RCC 7860 (cell line): Measurements from ENCODE around the gene DEFB123.
"Not testable (repeated sequence)": the region's sequence is repeated elsewhere in the genome, so short reads cannot be mapped to it uniquely, and the experiment has no call there.

ENCODE experiments used
- DNase-seq: peaks from one replicate; pipeline ENCODE4 v3.0.0-alpha.2; 2015; ENCODE audit warnings: low spot score
- FAIRE-seq: peaks from 2 replicates; lab custom pipeline; 2012; peaks lifted over from hg19 to GRCh38; lab: Jason Lieb, UNC

DEFB123 gene

GRCh38 chr20:31440012-31440659 is at the start of gene DEFB123:
TSS of gene DEFB123 (plus strand) at chr20:31440632. CDS start at chr20:31440699, 67 bp downstream.
- no peak for FAIRE-seq

GRCh38 chr20:31392836-31393235 is 47.6 kb upstream of the DEFB123 start:
- DNase-seq (no peak), FAIRE-seq (no peak)

More at GRCh38 chr20:31440012-31440659, at the start of gene DEFB123:
- DNase-seq: no peak

- FAIRE-seq: no peak
These were observed 45.5 kb upstream of the DEFB123 start for GRCh38 chr20:31394900-31395299.

GRCh38 chr20:31403886-31404285 is 36.5 kb upstream of the DEFB123 start:
- no peak for FAIRE-seq
- no peak for DNase-seq

More at GRCh38 chr20:31394900-31395299, 45.5 kb upstream of the DEFB123 start:
- DNase-seq: no peak

- FAIRE-seq (no peak), DNase-seq (peak; percentile 32)
These were observed 34.3 kb upstream of the DEFB123 start, which contains the start of gene DEFB121 for GRCh38 chr20:31406115-31406514. TSS of gene DEFB121 (minus strand) at chr20:31406215. CDS start at chr20:31406152, 63 bp downstream.

GRCh38 chr20:31410011-31410410 is 30.4 kb upstream of the DEFB123 start:
- no peak for DNase-seq
- no peak for FAIRE-seq

- DNase-seq (no peak), FAIRE-seq (no peak)
These were observed 26.1 kb upstream of the DEFB123 start for GRCh38 chr20:31414381-31414780.

GRCh38 chr20:31415653-31416052 is 24.8 kb upstream of the DEFB123 start:
- FAIRE-seq (no peak), DNase-seq (no peak)

GRCh38 chr20:31418307-31418706 is 22.1 kb upstream of the DEFB123 start:
- DNase-seq (no peak), FAIRE-seq (no peak)

- FAIRE-seq (no peak), DNase-seq (no peak)
These were observed 14.6 kb upstream of the DEFB123 start for GRCh38 chr20:31425797-31426196.

GRCh38 chr20:31426891-31427551 is 13.4 kb upstream of the DEFB123 start:
- not testable (repeated sequence) for FAIRE-seq, DNase-seq

GRCh38 chr20:31427576-31427975 is 12.9 kb upstream of the DEFB123 start:
- DNase-seq, FAIRE-seq: not testable (repeated sequence)

- FAIRE-seq (no peak), DNase-seq (no peak)
These were observed 9.8 kb upstream of the DEFB123 start for GRCh38 chr20:31430568-31431115.

- DNase-seq (no peak), FAIRE-seq (no peak)
These were observed 5.8 kb downstream of the DEFB123 start for GRCh38 chr20:31446084-31446819.

GRCh38 chr20:31449511-31450414 is 9.3 kb downstream of the DEFB123 start:
- DNase-seq: no peak
- no peak for FAIRE-seq

GRCh38 chr20:31452575-31452974 is 12.1 kb downstream of the DEFB123 start:
- DNase-seq: no peak
- no peak for FAIRE-seq

GRCh38 chr20:31454361-31454760 is 13.9 kb downstream of the DEFB123 start:
- no peak for DNase-seq
- no peak for FAIRE-seq

- DNase-seq, FAIRE-seq: not testable (repeated sequence)
These were observed 30.5 kb downstream of the DEFB123 start for GRCh38 chr20:31470946-31471345.

- FAIRE-seq: no peak
- no peak for DNase-seq
These were observed 32.2 kb downstream of the DEFB123 start for GRCh38 chr20:31472395-31473330.
